NOMO-1 treated with DMSO at 0.1 percent for 48 hours (cell line): Measurements from ENCODE around the gene PRDM16.

ENCODE experiments used
- DNase-seq: peaks from one replicate; lab custom pipeline; 2025; ENCODE audit not compliant: unreplicated experiment; lab: John Stamatoyannopoulos, UW

The PRDM16 gene

DNA sequence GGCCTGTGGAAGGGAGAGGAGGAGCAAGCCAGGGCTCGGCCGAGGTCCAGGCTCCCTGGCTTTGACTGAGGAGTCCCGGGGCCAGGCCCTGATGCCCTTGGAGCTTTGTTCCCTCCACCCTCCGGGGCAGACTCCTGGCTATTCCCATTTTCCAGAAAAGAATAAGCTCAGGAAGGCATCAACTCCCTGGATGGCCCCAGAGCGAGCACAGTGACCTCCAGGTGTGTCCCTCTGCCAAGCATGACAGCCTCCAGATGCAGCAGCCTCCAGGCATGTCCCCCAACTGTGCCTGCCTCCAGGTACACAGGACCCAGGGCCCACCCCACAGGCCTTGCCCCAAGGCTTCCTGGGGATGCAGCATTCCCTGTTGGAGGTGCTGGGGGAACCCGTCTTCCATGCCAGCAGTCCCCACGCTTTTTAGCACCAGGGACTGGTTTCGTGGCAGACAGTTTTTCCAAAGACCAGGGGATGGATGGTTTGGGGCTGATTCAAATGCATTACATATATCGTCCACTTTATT is 369.7 kb downstream of the PRDM16 start:
- DNase-seq = no peak

DNA sequence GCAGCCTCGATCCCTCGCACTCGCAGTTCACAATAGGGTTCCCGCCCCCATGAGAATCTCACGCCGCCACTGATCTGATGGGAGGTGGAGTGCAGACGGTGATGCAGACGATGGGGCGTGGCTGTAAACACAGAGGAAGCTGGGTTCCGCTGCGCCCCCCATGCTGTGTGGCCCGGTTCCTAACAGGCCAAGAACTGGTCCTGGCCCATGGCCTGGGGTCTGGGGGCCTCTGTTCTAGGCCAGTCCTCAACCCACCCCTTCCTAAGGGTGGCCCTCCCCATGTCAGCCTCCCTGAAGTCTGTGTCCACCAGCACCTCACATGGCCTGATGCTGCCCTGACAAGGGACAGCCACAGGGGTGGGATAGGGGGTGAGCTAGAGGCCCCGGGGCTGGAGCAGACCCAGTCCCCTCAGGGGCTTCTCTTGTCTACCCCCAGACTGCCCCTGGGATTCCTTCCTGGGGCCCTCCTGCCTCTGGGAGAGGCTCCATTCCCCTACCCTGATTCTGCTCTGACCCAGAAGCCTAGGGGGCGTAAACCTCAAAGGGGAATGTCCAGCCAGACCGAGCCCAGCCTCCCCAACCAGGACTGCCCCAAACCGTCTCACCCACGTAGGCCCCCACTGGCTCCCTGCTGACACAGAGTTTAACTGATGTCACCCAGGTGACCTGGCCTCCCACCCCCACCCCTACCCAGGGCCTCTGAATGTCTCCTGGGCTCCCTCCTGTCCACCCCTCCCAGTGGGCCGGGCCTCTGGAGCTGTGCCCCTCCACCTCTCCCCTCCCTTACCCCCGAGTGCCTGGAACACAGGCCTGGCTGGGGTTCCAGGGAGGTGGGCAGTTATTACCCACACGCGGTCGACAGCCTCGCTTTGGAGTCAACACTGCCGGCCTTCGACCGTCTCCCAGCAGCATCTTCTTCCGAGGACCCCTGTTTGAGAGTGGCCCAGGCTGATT is 370.6 kb downstream of the PRDM16 start:
- DNase-seq = no peak

DNA sequence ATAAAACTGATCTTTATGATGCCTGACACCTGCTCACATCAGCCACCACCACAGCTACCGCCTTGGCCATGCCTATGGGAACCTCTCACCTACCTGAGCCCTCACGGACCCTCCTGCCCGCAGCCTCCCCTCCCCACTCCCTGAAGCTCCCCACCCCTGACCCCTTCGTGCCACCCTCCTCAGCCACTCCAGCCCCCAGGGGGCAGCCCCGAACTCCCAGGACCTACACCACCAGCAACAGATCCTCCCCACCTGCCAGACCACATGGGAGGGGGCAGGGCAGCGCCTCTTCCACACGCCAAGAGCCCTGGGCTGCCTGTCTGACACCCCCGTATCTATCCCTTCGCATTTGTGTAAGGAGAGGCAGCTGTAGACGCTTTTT is 371.3 kb downstream of the PRDM16 start:
- DNase-seq = no peak

DNA sequence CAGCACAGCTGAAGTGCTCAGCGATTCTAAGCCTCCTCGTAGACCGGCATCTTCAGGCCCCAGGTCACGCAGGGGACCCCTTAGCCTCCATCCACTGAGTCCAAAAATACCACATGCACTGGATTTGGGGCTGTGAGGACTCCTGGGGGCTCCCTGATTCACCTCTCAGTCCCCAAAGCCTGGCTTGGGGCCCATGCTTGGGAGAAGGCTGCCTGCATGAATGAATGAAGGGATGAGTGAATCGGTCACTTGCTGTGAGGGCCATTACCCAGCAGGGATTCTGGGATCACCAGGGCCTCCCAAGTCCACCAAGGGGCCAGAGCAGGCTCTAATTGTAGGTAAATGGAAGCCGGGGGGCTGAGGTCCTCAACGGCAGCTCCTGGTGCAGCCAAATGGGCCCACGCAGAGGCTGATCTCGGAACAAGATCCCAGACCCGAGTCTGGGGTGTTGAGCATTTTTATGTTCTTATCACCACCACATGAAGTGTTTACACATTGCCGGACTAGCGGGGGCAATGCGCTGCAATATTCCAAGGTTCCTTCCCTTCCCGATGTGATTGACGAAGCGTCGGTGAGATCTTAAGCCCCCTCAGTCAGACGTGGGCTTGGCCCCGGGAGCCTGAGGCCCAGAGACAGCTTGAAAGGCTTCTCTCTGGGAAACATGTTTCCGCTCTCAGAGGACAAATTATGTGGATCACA is 371.9 kb downstream of the PRDM16 start:
- DNase-seq = no peak

DNA sequence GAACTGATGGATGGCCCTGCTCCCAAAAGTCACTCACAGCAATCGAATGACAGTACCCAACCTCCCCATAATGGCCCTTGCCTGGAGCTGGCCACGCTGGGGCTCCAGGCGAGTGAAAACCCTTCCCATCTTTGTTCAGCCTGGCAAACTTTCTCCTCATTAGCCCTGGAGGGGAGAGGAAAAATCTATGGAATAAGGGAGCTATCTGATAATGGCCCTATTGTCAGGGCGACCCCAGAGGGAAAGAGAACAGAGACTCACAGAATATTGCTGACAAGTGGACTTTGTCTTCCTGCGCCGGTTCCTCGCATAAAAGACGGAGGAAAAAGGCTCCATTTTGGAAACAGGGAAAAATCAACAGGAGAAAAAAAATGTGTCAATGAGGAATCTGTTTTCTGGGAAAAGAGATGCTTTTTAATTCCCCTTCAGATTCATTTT is 372.4 kb downstream of the PRDM16 start:
- DNase-seq = no peak

DNA sequence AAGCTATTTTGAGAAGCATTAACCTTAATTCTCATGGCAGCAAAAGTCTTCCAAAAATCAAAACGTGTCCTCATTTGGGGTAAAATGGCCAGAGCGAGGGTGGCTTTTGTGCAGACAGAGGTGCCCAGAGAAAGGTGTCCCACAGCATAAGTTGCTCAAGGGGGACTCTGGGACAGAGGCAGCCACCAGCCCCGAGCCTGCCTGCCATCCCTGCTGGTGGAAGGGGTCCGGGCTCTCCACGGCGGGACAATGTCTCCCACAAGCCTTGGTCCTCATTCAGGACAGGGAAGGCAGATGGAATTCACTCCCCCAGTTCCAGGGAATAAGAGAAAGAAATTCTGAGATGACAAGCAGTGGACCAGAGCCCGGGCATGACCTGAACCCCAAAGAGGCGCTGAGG is 372.9 kb downstream of the PRDM16 start:
- no peak for DNase-seq

DNA sequence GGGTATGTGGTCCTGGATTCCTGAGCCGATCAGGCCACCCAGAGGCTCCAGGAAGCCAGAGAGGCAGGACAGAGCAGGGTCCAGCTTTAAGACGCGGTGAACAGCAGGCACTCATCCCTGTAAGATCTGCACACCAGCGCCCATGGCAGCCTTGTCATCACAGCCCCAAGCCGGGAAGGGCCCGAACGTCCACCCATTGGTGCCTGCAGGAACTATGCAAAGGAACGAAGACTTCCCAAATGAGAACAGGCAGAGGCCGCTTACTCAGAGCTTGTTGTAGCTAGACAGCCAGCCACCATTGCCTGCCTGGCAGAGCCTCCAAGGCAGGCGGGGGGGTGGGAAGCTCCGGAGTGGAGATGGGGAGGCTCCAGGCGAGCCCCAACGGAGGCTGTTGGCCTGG is 373.3 kb downstream of the PRDM16 start:
- no peak for DNase-seq

DNA sequence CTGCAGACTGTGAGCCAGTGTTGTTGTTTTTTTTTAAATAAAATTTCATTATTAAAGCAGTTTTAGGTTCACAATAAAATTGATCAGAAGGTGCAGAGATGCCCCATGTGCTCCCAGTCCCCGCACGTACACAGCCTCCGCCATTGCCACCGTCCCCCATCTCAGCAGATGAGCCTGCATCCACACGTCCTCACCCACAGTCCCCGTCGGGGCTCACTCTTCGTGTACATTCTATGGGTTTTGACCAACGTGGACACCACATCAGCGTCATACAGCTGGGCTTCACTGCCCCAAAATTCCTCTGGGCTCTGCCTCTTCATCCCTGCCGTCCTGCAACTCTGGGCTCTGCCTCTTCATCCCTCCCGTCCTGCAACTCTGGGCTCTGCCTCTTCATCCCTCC is 373.9 kb downstream of the PRDM16 start:
- DNase-seq = no peak

DNA sequence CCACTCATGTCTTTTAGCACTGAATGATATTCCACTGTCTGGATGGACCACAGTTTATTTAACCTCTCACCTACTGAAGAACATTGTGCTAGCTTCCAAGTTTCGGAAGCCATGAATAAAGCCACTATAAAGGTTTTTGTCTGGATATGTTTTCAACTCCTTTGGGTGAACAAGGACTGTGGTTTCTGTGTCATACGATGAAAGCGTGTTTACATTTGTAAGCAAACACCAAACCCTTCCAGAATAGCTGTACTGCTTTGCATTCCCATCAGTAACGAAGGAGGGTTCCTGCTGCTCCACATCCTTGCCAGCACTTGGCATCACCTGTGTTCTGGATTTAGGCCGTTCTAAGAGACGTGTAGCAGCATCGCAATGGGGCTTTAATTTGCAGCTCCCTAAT is 374.8 kb downstream of the PRDM16 start:
- no peak for DNase-seq

DNA sequence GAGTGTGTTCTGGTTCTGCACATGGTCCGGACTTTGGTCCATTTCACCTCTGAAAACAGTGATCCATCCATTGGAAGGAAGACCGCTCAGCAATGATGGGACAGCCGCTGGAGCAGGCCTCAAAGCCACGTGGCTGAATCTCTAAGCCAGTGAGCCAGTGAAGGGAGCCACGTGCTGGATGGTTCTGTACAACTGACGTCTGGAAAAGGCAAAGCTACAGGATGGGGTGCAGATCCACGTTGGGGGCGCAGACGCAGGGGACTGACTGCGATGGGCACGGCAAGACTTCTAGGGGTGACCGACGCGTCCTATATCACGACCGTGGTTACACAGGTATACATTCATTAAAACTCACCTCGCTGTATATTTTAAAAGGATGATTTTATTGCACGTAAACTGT is 375.3 kb downstream of the PRDM16 start:
- no peak for DNase-seq

DNA sequence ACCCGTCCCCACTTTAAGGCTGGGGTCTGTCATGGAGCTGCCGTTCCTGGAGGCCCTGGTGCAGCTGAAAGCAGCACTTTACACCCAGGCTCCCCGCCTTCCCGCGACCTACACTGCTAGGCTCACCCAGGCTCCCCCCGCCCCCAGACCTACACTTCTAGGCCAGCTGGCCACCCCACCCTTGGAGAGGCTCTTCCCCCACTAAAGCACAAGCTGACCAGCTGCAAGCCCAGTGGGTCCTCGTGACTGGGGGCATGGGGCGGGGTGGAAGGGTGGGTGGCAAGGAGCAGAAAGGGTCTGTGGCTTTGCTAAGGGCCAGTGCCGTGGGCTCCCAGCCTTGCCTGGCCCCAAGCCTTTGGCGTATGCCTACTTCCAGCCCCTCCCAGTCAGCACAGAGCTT is 375.7 kb downstream of the PRDM16 start:
- DNase-seq = no peak

DNA sequence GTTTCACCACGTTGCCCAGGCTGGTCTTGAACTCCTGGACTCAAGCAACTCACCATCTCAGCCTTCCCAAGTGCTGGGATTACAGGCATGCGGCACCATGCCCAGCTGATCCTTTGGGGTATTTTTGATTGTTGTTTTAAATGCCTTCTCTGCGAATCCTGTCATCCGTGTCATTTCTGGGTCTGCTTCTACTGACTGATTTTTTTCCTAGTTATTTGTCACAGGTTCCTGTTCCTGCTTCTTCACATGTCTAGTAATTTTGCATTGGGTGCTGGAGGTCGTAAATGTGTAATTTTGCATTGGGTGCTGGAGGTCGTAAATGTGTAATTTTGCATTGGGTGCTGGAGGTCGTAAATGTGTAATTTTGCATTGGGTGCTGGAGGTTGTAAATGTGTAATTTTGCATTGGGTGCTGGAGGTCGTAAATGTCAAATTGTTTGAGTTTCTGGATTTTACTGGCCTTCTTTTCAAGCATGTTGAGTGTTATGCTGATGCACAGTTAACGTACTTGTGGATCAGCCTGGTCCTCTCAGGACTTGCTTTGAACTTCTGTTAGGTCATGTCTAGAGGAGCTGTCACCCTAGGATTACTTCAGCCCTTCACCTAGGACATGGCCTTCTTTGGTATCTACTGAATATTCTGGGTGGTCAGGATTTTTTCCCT is 381.3 kb downstream of the PRDM16 start:
- no peak for DNase-seq

DNA sequence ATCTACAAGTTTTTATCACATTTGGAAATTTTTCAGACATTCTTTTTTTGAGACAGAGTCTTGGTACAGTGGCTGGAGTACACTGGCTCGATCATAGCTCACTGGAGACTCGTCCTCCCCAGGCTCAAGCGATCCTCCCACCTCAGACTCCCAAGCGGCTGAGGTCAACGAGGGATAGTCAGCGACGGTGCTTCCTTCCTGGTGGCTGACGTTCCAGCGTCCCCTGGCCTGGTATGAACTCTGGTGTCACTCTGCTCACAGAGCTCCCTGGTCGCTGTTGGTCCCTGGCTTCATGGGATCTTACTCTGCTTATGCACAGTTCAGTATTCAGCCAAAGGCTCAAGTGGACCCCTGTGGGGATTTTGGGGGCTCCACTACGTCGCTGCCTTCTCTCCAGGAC is 382.0 kb downstream of the PRDM16 start:
- no peak for DNase-seq

DNA sequence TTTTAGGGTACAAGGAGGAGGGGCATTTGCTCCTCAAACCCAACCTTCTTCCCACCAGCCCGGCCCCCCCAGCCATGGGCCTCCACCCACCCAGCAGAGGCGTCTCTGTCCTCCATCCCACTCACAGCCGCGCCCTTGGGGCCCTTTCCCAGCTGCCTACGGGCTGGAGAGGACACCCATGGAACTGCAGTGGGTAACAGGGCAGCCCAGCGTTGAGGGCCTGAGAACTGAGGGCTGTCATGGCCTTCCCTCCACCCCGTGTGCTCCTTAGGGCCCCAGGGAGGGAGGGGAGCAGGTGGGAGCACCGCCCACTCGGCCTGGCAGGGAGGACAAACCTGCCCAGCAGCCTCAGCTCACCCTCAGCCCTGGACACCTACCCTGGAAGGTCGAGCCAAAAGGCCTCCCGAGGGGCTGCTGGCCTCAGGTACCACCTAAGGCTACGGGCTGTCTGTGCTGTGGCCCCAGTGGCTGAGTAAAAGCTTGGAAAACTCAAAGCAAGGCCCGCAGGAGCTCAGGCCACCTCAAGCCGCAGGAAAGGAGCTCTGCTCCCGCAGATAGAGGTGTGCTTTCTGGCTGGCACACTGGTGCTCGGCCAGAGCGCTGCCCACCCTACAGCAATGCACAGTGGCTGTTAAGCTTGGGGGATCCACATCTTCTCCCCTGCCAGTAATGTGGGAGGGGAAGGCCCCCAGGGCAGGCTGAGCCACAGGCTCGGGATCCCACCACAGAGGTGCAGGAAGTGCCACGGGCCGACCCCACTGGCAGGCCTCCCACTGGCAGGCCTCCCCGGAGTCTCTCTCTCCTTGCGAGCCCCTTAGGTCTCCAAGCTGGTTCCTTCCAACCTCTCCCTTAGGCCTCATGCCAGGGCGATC is 383.2 kb downstream of the PRDM16 start:
- DNase-seq = no peak

DNA sequence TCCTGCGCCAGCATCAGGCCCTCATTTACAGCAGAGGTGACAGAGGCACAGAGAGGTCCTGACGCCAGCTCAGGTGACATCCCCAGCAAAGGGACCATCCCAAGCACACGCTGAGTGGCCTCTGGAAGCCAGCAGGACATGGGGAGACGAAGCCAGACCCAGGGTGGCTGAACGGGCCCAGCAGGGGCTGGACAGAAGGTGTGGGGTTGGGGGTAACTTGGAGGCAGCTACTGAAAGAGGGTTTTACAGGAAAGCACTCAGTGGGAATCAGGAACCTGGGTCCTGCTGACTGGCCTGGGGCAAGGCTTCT is 383.8 kb downstream of the PRDM16 start:
- DNase-seq = no peak

DNA sequence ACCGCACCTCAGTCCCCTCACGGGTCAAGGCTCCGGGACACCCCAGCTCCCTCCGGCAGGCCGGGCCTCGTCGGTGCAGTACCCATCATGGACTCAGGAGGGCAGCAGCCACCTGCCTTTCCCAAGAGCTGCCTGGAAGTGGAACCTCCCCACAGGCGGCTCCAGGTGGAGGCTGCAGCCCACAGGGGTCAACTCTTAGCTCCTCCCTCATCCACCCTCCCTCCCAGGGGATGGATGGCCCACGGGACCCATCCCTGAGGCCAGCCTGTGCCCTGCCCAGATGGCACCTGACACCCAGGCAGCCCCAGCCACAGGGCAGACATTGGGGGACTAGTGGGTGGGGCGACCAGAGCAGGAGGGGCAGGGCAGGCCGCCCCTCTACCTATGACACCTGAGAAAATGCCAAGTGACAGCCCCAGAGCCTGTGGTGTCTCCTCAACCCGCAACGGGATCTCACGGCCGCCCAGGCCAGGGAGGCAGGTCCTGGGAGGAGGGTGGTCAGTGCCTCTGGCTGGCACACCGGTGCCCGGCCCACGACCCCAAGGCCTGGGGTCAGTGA is 384.3 kb downstream of the PRDM16 start:
- DNase-seq = peak; percentile 22

DNA sequence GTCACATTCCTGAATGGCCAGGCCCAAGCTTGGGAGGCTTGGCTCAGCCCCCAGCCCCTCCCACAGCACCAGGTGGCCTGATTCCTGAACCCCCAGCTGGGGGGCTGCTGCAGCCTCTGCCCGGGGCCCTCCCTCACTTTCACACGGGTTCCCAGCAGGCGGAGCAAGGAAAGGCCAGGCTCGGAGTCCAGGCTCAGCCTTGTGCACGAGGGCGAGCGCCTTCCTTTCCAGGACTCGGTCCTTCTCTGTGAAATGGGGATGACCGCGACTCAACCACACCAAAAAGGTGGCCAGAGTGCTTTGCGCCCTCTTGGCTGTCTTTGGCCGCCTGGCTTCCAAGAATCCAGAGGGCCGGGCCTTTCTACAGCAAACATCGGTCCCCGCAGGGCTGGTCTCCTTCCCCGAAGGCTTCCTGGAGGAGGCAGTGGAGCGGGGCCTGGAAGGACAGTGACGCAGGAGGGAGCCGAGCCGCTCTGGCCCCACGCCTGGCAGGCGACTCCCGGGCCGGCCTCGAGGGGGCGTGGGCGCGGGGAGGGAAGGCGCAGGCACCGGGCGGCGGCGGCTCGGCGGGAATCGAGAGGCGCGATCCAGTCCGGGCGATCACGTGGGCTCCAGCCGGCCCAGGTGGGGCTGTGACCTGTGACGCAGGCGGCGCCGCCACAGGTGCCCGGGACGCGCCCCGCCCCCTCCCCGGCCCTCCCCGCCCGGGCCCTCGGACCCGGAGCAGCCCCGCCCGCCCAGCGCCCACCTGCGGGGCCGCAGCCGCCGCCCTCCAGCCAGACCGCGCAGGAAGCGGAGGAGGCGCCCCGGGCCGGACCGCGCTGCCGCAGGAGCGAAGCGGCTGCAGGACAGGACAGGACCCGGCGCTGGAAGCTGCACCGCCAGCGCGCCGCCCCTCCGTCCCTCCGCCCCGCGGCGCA is 385.1 kb downstream of the PRDM16 start, which contains the start of gene ARHGEF16:
Gene ARHGEF16 (plus strand): TSS at position 775 of the 920 bp plus-strand sequence. CDS start 8,420 bp downstream, outside the sequence.
- no peak for DNase-seq

DNA sequence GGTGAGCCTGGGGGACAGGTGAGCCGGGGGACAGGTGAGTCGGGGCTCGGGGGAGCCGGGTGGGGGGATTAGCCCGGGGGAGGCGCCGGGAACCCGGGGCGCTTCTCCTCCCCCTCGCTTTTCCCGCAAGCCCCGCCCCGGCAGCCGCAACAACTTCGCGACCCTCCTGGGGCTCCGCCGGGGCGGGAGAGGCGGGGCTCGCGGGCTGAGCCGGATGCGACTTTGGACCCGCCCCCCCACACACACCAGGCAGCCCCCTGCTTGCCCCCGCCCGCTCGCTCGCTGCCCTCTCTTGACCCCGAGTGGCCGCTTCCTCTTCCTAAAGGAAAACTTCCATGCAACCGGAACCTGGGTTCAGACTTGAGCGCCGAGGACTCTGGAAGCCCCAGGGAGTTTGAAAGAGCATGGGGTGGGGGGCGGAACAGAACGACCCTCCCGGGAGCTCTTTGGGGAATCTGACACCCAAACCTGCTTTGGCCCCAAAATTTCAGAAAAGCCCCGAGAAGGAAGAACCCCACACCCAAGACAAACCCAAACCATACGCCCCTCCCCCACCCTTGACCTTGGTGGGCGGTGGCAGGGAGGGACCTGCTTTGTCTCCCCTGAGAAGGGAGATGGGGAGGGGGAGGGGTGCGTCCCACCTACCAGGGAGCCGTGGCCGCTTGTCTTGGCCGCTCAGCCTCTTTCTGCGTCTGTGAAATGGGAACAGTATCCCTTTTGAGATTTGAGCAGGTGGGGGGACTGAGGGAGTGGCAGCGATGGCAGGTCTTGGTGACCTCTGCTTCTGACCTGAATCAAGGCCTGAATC is 386.0 kb downstream of the PRDM16 start:
- DNase-seq = no peak
